Stimulated activated naive CD4-positive, alpha-beta T cell (primary cell): ENCODE measurements around the gene APLP1.
"Not testable (repeated sequence)": the region's sequence is repeated elsewhere in the genome, so short reads cannot be mapped to it uniquely, and the experiment has no call there.

ENCODE experiments used
- DNase-seq, 6 experiments: peaks; one replicate each; lab custom pipeline; 2025; lab: John Stamatoyannopoulos, UW

APLP1 gene

DNA sequence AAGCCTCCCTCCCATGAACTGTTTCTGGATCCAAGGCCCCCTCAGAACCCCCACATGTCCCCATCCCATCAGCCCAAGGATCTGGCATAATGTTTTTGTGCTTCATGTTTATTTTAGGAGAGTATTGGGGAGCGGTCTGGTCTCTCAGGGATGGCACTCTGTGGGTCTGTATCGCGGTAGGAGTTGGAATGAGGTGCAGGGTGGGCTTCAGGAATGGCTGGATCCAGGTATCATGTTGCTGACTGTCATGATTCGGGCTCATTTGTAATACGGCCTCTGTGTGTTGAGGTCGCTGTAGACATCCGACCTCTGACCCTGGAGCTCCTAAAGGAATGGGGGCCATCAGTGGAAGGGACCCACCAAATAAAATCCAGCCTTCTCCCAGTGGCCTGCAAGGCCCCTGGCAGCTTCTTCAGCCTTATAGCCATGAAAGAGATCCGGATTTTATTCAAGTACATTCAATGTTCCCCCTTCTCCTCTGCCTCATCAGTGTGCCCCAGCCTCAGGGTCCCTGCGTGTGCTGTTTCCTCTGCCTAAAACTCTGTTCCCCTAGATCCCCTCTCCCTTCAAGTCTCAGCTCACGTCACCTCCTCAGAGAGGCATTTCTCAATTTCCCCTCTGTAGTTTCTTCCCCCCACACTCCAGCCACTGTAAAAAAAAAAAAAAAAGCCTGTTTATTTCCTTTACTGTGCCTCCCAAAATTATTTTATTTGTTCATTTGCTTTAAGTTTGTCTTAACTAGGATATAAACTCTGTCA, 36.1 kb downstream of the APLP1 start:
- DNase-seq, result no peak

DNA sequence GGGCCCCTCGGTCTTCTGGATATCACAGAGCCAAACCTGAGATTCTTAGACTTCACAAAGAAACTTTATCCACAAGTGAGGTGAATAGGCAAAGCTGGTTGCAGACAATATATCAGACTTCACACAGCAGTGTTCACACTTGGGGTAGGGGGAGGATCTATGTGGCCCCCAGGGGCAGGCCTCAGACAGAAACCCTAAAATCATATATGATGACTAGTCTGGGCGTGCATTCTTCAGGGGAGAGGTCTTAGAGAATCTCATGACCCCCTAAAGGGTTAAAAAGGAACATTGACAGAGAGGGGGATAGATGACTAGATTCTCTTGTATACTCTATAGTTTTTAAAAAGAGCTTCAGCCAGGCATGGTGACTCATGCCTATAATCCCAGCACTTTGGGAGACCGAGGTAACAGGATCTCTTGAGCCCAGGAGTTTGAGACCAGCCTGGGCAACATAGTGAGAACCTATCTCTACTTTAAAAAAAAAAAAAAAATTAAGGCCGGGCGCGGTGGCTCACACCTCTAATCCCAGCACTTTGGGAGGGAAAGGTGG, 36.9 kb downstream of the APLP1 start:
- DNase-seq, result no peak

GRCh38 chr19:35907377-35907745, 39.0 kb downstream of the APLP1 start:
- DNase-seq, result no peak

DNA sequence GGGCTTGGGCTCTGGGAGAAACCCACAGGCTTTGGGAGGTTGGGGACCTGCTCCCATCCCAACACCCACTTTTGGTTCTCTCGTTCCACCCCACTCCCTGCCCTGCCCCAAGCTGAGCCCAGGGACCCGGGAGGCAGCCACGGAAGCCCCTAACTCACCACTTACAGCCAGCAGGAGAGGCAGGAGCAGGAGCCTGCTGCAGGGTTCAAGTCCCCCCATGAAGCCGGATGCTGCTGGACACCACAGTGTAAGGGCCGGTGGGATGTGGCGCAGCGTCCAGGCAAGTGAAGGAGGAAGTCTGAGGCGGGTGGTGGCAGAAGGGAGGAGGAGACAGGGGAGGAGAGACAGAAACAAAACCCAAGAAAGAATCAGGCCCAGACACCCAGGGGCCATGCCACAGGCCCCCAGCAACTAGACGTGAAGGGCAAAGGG, 39.7 kb downstream of the APLP1 start, which contains the start of gene TYROBP:
Gene TYROBP (minus strand): TSS at position 286 of the 432 bp plus-strand sequence. CDS start 67 bp downstream, at position 219.
- DNase-seq, result no peak

DNA sequence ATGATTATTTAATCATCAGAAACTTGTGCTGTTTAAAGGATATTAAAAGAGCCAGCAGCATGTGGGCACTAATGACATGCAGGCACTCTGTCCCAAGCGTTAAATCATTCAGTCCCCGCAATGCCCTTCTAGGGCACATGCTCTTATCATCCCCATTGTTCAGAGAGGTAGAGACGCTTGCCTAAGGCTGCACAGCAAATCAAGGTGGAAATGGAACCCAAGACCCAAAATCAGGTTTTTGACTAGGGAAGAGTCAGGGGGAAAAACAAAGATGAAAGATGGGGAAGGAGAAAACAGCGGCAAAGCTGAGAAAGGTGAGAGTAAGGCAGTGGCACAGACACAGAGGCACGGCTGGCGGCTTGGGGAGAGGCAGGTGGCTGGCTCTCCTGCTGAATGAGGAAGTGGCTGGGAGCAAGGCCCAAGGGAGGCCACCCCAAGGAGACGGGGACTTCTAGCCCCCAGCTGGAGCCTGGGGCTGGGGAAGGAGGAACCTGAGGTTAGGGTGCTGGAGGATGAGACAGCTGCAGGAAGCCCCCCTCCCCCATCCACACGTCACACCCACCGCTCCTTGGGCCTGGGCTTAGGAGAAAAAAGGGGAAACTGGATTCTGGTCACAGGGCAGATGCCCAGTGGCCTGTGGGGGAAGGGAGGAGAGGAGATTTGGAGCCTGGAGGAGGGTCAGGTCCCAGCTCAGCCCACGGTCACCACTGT, 40.8 kb downstream of the APLP1 start:
- DNase-seq, result peak in 3 of 6 experiments; percentile 10 to 17 (median 11)

DNA sequence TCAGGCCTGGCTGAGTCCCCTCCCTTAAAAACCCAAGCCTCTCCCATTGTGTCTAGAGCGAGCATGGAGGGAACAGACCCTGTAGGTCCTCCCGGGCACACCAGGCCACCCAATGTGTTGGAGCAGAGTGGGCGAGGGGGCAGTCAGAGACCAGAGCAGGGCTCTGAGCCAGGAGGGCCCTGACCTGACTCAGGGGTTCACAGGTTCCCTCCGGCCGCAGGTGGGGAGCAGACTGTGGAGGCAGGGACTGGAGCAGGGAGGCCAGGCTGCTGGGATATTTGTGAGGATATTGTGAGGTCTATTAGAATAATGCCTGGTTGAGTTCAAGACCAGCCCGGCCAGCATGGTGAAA, 41.3 kb downstream of the APLP1 start:
- DNase-seq, result no peak

- DNase-seq, result not testable (repeated sequence)
Observed at GRCh38 chr19:35910355-35910754, 42.0 kb downstream of the APLP1 start.

- no peak for DNase-seq
Observed at GRCh38 chr19:35911173-35911572, 42.8 kb downstream of the APLP1 start.

DNA sequence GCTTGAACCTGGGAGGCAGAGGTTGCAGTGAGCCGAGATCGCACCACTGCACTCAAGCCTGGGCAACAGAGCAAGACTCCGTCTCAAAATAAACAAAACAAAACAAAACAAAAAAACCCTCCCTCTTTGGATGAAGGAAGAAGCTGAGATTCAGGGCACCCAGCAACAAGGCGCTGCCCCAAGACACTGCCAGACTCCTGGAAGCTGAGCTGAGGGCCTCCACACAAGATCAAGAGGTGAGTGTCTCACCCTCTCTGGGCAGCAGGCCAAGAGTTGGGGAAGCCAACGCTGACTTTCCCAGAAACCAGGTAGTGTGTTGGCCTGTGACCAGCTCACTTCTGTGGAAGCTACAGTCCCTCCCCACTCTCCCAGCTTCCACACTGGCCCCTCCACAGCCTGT, 43.4 kb downstream of the APLP1 start:
- no peak for DNase-seq

GRCh38 chr19:35913589-35913988, 45.2 kb downstream of the APLP1 start:
- DNase-seq, result no peak

GRCh38 chr19:35915443-35915842, 47.1 kb downstream of the APLP1 start:
- DNase-seq, result no peak

DNA sequence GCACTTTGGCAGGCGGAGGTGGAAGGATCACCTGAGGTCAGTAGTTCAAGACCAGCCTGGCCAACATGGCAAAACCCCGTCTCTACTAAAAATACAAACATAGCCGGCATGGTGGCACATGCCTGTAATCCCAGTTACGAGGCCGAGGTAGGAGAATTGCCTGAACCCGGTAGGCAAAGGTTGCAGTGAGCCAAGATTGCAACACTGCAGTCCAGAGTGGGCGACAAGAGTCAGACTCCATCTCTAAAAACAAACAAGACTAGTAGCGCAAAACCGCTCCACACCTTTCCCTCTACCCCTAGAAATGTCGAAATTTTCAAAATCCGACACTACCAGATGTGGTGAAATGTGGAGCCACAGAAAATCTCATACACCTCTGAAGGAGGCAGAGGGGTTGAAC, 50.9 kb downstream of the APLP1 start:
- no peak for DNase-seq

DNA sequence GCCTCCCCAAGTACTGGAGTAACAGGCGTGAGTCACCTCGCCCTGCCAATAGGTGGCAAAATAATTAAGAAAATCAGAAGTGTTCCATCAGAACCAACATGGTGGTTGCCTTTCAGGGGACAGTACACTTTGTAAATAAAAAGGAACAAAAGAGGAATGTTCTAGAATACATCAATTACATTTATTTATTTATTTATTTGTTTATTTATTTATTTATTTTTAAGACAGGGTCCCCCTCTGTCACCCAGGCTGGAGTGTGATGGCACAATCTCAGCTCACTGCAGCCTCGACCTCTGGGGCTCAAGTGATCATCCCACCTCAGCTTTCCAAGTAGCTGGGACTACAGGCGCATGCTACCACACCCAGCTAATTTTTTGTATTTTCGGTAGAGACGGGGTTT, 52.6 kb downstream of the APLP1 start:
- DNase-seq, result no peak

DNA sequence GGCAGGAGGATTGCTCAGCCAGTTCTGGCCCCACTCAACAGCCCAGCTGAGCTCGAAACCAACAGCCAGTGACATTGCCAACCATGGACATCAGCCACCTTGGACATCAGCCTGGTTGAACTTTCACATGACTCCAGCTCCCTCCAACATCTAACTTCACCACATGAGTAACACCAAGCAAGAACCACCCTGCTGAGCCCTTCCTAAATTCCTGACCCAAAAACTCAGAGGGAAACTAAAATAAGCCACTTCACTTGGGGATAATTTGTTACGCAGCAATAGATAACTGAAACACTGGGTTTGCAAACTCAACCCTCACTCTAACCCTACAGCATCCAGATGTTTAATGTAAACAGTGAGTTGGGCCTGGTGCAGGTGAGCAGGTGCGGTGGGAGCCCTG, 57.1 kb downstream of the APLP1 start:
- no peak for DNase-seq

DNA sequence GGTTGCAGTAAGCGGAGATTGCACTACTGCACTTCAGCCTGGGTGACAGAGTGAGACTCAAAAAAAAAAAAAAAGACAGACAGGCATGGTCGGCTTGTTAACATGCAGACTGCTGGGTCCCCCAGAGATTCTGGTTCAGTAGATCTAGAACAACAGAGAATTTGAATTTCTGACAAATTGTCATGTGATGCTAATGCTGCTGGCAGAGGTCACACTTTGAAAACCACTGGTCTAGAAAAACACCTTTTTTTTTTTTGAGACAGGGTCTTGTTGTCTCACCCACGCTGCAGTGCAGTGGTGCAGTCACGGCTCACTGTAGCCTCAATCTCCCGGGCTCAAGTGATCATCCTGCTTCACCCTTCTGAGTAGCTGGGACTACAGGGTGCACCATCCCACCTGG, 60.1 kb downstream of the APLP1 start:
- DNase-seq, result no peak
